Upper lobe of right lung (tissue), 1 donor: ENCODE data around the gene CNTNAP2. TPM values are rescaled to one million over a fixed set of nuclear protein-coding genes. Genes with fewer than 3 reads are reported as not detected.

ENCODE experiments used
- ATAC-seq: fragments of 200-7000 bp; cut with Tn5 transposase; one replicate; pipeline ENCODE4 v1.9.1; 2020; ENCODE audit warnings: mild to moderate bottlenecking, moderate library complexity
- DNase-seq: peaks from one replicate; pipeline ENCODE4 v3.0.0-alpha.2; 2020
- H3K27ac ChIP-seq: fragments of 200-600 bp; one replicate; pipeline ENCODE4 v1.8.0; 2022
- H3K27me3 ChIP-seq: fragments of 200-600 bp; one replicate; pipeline ENCODE4 v1.8.0; 2022; ENCODE audit warnings: mild to moderate bottlenecking
- H3K36me3 ChIP-seq: fragments of 200-600 bp; one replicate; pipeline ENCODE4 v1.8.0; 2022
- H3K4me1 ChIP-seq: fragments of 200-600 bp; one replicate; pipeline ENCODE4 v1.8.0; 2022
- H3K4me3 ChIP-seq: fragments of 200-600 bp; one replicate; pipeline ENCODE4 v1.8.0; 2022; ENCODE audit warnings: mild to moderate bottlenecking
- H3K9me3 ChIP-seq: fragments of 200-600 bp; one replicate; pipeline ENCODE4 v1.8.0; 2022
- CTCF ChIP-seq: fragments of 200-600 bp; IDR thresholded peaks from one replicate; pipeline ENCODE4 v1.8.0; 2022; ENCODE audit warnings: antibody characterized with exemption
- intact Hi-C: fragments of 100-400 bp; cut with DNase I; formaldehyde crosslinking; loops from one replicate; pipeline ENCODE4 v1.11.0; 2022
- total RNA-seq: library from RNA; stranded (reverse); fragmentation: NEBNext Ultra II Directional; extraction: Animal tissue kit (Norgen Biotek cat#: 25700); gene quantifications from one replicate; pipeline ENCODE4 v1.2.1, GENCODE V29; 2021
- donor health status: DM: no; HTN: yes; CAD: no; lungs with severe emphysema.

The CNTNAP2 gene
- total RNA-seq, 1 donor from 2014 or later = 0.41 TPM

- no peaks in the 10 kb centered on the region for H3K36me3 ChIP-seq
- no peak overlapping the region for H3K27ac ChIP-seq
- TF ChIP-seq CTCF = no peak
- intact Hi-C loops = no loop called here
- ATAC-seq (no peak), DNase-seq (no peak)
- no peaks in the 10 kb centered on the region for H3K9me3 ChIP-seq
- H3K4me3 ChIP-seq = no peak overlapping the region
- no peaks in the 10 kb centered on the region for H3K4me1 ChIP-seq
- H3K27me3 ChIP-seq = no peaks in the 10 kb centered on the region
Observed at GRCh38 chr7:148318838-148319237, 2202.2 kb downstream of the CNTNAP2 start.

GRCh38 chr7:148319316-148319808, 2202.8 kb downstream of the CNTNAP2 start:
- H3K27ac ChIP-seq = no peak overlapping the region
- DNase-seq = no peak
- intact Hi-C loops = no loop called here
- TF ChIP-seq CTCF = no peak
- H3K4me1 ChIP-seq = no peaks in the 10 kb centered on the region
- H3K4me3 ChIP-seq = no peak overlapping the region
- no peaks in the 10 kb centered on the region for H3K9me3 ChIP-seq
- H3K36me3 ChIP-seq = no peaks in the 10 kb centered on the region
- no peaks in the 10 kb centered on the region for H3K27me3 ChIP-seq
- ATAC-seq = no peak

- H3K36me3 ChIP-seq = no peaks in the 10 kb centered on the region
- H3K4me3 ChIP-seq = no peak overlapping the region
- no peak for TF ChIP-seq CTCF
- H3K27ac ChIP-seq = no peak overlapping the region
- intact Hi-C loops = no loop called here
- no peak for ATAC-seq
- no peaks in the 10 kb centered on the region for H3K27me3 ChIP-seq
- no peak for DNase-seq
- H3K9me3 ChIP-seq = no peaks in the 10 kb centered on the region
- H3K4me1 ChIP-seq = no peaks in the 10 kb centered on the region
Observed at GRCh38 chr7:148325208-148325607, 2208.6 kb downstream of the CNTNAP2 start.

GRCh38 chr7:148327379-148327778, 2210.8 kb downstream of the CNTNAP2 start:
- DNase-seq = no peak
- Histone ChIP-seq H3K9me3 (no peaks in the 10 kb centered on the region), H3K27ac (no peak overlapping the region), H3K36me3 (no peaks in the 10 kb centered on the region), H3K27me3 (no peaks in the 10 kb centered on the region), H3K4me3 (no peak overlapping the region), H3K4me1 (no peaks in the 10 kb centered on the region)
- ATAC-seq = peak; percentile 65
- no peak for TF ChIP-seq CTCF
- intact Hi-C loops = no loop called here

GRCh38 chr7:148328906-148329305, 2212.3 kb downstream of the CNTNAP2 start:
- no peaks in the 10 kb centered on the region for H3K36me3 ChIP-seq
- DNase-seq (no peak), ATAC-seq (no peak)
- no peak overlapping the region for H3K27ac ChIP-seq
- H3K4me3 ChIP-seq = no peak overlapping the region
- H3K9me3 ChIP-seq = no peaks in the 10 kb centered on the region
- intact Hi-C loops = no loop called here
- H3K27me3 ChIP-seq = no peaks in the 10 kb centered on the region
- H3K4me1 ChIP-seq = no peaks in the 10 kb centered on the region
- no peak for TF ChIP-seq CTCF
